Middle frontal gyrus (tissue), 1 donor: ENCODE data around the gene LRRTM3.

Source experiments
- DNase-seq: peaks from one replicate; pipeline ENCODE4 v3.0.0-alpha.2; 2015; ENCODE audit warnings: low spot score; ENCODE audit errors: extremely low spot score

The LRRTM3 gene

DNA sequence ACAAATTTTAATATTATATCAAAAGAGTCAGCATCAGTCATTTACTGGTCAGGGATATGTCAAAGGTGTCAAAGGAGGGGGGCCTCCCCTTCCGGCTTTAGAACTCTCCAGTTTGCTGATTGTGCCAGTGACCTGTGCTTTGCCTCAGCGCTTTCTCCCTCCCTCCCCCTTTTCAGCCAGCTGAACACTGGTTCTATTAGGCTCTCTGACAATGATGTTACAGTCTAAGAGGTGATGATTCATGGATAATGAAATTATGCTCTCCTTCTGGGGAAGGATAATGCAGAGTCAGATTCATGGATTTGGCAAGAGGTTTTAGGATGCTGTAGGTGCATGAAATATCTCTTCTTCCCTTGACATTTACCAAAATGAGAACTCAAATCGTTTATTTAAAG, 6.1 kb downstream of the LRRTM3 start:
- DNase-seq, result no peak

- no peak for DNase-seq
Measured at GRCh38 chr10:66934711-66935110, 8.9 kb downstream of the LRRTM3 start.

DNA sequence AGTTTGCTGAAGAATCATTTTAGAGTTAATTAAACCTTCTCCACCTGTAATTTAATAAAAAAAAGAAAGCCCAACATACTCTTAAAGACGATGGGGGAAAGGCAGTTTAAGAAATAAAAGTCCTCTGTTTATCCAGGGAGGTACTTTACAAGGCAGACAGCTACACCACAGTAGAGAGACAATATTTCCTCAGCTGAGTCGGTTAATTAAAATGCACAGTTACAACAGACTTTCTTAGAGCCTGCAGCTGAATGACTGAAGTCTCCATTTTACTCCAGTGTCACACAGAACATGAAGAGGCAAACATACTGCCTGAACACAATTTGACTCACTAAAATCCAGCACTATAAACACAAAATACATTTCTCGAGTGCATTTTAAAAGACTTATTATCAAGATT, 15.1 kb downstream of the LRRTM3 start:
- no peak for DNase-seq

DNA sequence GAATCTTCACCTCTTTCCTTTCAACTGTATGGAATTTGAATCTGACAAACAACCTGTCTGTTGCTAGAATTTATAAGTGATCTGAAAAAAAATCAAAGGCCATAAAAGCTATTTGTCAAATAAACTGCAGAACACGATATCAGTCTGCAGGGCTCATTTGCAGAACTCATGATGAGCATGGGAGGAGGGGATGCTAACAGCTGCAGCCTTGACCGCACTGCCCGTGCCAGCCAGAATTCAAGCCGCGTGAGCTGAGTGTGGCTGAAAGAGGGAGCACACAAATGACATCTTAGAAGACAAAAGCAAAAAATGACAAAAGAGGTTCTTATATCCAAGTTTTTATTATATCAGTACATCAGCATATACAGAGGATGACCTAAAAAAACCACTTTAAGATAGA, 15.7 kb downstream of the LRRTM3 start:
- peak; percentile 53 for DNase-seq

GRCh38 chr10:66942407-66942806, 16.6 kb downstream of the LRRTM3 start:
- no peak for DNase-seq

GRCh38 chr10:66943590-66943989, 17.8 kb downstream of the LRRTM3 start:
- DNase-seq, result no peak

- DNase-seq, result no peak
Measured at GRCh38 chr10:66951896-66952295, 26.1 kb downstream of the LRRTM3 start.

DNA sequence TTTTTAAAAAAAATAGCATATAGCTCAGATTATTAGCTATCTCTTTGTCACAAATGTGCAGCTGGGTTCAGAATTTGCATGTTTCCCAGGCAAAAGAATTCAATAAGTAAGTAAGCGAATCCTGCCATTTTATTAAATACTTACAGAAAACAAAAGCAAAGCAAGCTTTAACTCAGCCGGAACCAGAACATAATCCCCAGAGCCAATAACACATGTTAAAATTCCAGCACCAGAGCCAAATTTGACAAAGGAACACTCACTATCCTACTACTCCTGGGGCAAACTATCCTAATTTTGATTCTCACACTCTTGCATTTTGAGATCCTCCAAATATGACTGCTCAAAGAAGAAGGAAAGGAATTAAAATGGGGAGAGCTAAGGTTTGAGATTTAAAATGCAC, 32.6 kb downstream of the LRRTM3 start:
- DNase-seq, result no peak

DNA sequence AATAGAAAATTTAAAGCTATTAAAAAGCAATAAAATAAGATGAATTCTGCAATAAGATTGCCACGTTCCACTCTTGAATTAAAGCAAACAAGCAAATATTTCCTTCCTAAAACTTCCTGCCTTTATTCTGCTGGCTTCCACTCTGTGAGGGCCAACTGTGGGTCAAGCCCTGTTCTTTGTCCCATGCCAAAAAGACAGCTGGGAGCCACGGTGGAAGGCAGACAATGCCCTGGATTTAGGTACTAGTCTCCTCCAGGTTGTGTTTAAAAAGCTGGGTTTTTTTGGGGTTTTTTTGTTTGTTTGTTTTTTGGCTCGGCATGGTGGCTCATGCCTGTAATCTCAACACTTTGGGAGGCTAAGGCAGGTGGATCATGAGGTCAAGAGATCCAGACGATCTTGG, 39.1 kb downstream of the LRRTM3 start:
- DNase-seq, result no peak

DNA sequence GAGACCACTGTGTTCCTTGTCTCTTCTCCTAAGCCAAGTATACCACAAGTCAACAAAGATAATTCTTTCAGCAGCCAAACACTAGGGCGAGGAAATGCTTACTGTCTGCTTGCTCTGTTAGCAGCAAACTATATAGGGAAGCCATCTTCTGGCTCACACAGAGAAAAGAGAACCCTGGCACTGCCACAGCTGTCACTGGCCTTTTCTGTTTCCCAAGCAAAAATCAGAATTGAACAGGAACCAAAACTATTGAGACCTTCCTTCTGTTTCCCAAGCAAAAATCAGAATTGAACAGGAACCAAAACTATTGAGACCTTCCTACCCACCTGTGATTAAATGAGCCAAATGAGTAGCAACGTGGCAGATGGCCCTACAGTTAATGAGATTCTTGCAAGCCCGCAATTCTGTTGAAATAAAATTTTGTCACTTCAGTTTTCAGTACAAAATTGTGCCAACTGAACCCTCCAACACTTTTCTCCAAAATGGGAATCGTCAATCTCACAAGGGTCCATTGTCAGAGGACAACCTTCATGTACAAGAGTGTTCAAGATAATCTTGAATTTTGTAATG, 54.5 kb downstream of the LRRTM3 start:
- DNase-seq, result no peak

DNA sequence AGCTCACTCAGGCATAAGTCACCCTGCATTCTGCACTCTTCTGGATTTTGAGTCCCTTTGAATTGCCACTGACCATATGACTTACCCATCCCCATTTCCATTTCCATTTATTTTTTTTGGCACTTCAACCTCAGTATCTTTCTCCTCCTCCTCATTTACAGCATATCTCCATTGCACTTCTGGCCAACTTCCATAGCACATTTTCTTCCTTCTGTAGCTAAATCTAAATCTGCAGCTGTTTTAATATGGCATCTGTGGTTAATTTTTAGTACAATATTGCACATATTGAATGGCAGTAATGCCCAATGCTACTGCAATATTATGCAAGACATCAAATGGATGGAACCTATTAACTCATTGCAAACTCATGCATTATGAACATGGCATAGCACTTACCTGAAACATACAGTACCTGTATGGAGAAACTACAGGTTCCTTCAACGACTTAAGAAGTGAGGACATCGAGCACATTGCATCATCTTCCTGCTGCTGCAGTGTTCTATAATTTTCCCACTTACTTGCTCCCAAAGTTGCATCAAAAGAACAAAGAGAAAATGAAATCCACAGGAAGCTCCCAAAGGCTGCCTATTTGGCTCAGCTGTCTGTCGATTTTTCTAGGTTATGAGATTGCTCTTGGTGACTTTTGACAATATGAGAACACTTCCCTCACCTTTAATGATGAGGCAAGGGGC, 55.7 kb downstream of the LRRTM3 start:
- DNase-seq, result no peak

DNA sequence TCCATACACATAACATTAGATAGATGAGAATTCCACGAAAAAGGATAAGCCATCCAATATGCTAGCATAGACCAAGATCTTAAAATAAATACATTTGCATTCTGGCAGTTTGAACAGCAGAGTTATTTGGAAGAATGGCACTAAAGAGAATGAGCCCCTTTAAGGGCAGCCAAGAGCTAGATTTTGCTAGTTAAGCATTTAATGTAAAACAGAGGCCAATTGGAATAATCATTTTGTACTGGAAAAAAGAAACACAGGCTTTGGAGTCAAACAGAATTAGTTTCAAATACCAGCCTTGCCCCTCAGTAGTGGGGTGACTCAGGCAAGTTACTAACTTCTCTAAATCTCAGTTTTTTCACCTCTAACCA, 56.2 kb downstream of the LRRTM3 start:
- no peak for DNase-seq

DNA sequence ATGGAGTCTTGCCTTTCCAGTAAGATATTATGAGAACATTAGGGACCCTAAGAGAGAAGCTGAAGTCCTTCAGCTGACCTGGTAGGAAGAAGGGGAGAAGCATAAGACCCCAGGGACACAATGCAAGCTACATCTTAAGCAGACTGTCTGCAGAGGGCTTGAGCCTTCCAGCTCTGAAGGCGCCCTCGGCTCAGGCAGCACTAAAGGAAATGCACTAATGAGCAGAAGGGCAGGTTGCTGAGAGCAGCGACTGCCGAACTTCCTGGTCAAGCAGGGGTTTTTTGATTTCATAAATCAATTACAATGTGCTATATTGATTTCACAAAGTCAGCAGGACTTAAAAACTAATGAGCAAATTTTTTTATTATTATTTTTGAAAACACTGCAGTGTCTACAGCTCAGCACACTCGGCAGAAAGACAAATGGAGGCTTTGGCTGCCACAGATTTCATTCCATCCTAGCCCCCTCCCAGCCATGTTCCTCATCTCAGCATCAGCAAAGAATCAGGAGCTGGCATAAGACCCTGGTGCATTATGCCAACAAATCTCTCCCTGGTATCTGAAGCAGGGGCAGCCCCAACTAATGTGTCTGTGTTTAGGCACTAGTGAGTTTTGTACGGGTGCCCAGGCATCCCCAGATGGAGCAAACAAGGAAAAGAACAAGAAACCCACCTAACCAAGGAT, 57.1 kb downstream of the LRRTM3 start:
- no peak for DNase-seq

- no peak for DNase-seq
Measured at GRCh38 chr10:66983475-66983818, 57.6 kb downstream of the LRRTM3 start.

DNA sequence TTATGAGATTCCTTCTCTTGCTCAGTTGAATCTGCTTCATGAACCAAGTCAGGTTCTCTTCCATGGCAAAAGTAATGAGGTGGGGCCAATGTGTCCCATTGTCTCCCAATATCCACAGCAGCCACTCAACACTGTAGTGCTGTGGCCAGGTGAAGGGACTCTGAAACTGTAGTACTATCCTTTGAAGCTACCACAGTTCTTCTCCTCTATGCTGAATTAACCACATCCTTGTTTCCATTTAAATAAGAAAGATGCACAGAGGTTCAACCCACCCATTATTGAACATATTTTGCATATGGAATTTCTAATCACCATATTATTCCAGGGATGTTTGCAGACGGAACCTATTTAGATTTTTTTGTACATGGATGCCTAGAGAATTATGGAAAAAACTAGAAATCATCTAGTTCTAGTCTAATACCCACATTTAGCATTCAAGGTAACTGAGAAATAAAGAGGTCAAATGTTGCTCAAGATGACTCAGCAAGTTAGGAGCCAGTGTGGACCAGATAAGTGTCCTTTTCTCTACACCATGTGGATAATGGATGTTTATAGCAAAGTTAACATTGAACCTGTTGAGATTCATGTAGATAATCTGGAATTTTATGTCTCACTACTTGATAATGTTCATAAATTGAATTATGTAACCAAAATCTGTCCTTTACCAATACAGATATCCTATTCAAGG, 64.5 kb downstream of the LRRTM3 start:
- no peak for DNase-seq

GRCh38 chr10:66996996-66997395, 71.2 kb downstream of the LRRTM3 start:
- no peak for DNase-seq

GRCh38 chr10:66999762-67000545, 74.1 kb downstream of the LRRTM3 start:
- DNase-seq, result no peak

- DNase-seq, result no peak
Measured at GRCh38 chr10:67004690-67005089, 78.9 kb downstream of the LRRTM3 start.

- DNase-seq, result no peak
Measured at GRCh38 chr10:67005981-67006380, 80.1 kb downstream of the LRRTM3 start.

GRCh38 chr10:67011480-67011879, 85.6 kb downstream of the LRRTM3 start:
- no peak for DNase-seq

DNA sequence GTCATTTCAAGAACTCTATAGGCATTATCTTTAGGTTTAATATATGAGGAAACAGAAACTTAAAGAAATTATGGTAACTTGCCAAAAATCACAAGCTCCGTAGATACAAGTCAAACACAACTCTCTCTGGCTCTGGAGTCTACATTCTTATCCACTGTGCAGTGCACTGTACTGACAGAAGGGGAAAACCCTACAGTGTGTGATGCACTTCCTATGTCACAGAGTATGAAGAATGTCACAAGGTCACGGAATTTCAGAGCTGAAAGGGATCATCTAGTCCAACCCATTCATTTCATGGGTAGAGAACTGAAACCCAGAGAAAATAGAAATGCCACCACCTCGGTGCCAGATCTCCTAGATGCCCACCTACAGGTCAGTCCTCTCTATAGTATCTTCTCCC, 86.1 kb downstream of the LRRTM3 start:
- no peak for DNase-seq

DNA sequence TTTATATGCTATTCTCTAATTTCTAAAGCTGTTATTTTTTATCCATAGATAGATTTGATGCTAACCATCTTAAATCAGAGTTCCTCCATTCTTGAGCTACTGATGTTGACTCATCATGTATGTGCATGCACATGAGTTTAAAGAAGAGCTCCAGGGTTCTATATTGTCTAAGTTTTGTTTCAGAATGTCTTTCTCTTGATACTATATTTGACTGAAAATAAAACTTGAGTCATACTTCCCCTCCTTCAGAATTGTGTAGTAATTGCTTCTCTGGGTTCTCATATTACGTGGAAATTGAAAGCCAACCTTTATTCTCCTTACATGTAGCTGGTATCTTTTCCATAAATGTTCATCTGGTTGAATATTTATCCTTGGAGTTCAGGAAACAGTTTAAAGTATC, 89.4 kb downstream of the LRRTM3 start:
- DNase-seq, result no peak
